MM.1S (cell line): Measurements from ENCODE around the gene CAPN5.

Experiments used
- EZH2 ChIP-seq: fragments of 300-600 bp; sonication (generic); optimal IDR thresholded peaks from 2 replicates; pipeline ENCODE3; 2017; ENCODE audit warnings: low read depth, mild to moderate bottlenecking, antibody characterized with exemption, low read length, mixed read lengths
- TF ChIP-seq, protein P1 (sequence below): fragments of 300-600 bp; sonication (generic); IDR thresholded peaks from 2 replicates; pipeline ENCODE4 v1.5.1; 2016; ENCODE audit warnings: antibody characterized with exemption, low read length, mixed read lengths

DNA sequence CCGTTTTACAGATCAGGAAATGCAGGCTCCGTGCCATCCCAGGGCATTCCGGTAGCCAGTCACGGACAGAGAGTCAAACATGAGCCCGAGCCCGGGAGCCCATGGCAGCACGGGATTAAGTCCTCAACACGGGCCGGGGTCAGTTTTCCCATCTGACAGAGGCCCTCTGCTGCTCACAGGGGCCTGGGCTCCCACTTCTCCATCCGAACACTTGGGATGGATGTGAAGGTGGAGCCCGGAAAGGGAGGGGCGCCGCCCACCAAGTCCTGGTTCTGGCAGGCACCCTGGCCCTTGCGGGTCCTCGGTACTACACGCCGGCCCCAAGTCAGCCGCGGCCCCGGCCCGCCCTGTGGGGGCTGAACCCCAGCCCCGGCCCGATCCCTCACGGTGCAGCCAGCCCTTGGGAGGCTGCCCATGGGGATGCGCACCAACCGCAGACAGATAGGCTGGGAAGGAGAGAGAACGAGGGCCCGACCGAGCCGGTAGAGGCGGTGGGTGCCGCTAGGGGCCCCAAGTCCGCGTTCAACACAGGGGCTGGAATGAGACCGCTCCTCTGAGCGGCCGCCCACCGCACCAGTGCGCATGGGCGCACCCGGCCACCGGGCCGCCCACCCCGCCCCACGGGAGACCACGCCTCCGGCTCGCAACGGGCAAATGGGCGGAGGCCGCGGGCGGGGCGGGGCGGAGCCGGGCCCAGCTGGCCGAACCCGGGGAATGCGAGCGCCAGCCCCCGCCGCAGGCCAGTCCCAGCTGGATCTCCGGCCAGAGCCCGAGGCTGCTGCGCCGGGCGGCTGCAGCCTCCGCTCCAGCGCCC lies at the start of gene CAPN5:
- no peak for TF ChIP-seq EZH2
- TF ChIP-seq, protein P1, sequence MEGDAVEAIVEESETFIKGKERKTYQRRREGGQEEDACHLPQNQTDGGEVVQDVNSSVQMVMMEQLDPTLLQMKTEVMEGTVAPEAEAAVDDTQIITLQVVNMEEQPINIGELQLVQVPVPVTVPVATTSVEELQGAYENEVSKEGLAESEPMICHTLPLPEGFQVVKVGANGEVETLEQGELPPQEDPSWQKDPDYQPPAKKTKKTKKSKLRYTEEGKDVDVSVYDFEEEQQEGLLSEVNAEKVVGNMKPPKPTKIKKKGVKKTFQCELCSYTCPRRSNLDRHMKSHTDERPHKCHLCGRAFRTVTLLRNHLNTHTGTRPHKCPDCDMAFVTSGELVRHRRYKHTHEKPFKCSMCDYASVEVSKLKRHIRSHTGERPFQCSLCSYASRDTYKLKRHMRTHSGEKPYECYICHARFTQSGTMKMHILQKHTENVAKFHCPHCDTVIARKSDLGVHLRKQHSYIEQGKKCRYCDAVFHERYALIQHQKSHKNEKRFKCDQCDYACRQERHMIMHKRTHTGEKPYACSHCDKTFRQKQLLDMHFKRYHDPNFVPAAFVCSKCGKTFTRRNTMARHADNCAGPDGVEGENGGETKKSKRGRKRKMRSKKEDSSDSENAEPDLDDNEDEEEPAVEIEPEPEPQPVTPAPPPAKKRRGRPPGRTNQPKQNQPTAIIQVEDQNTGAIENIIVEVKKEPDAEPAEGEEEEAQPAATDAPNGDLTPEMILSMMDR, result peak; percentile 31
